Gastrocnemius medialis (tissue), 4 donors: ENCODE data around the gene SHISA4. TPM values are rescaled to one million over a fixed set of nuclear protein-coding genes. Genes with fewer than 3 reads are reported as not detected.

Experiments
- ATAC-seq, 2 donors: fragments of 150-250 bp; one replicate each; pipeline ENCODE4 v1.9.1; 2016
- DNase-seq, 2 donors: peaks; one replicate each; pipeline ENCODE4 v3.0.0-alpha.2; 2019
- H3K27ac ChIP-seq, 4 donors: fragments of 200-600 bp; sonication (generic); 1 replicate in 1 of 4; 2 replicates in 3 of 4; pipeline ENCODE4 v1.5.1; 2016 to 2018; ENCODE audit warnings: mild to moderate bottlenecking in 2 of 4, moderate library complexity in 1 of 4
- H3K27me3 ChIP-seq, 3 donors: fragments of 200-600 bp; sonication (generic) in 2 of 3; 1 replicate in 1 of 3; 2 replicates in 2 of 3; pipeline versions ENCODE4 v1.5.1 to v1.6.0; 2016 to 2019; ENCODE audit warnings: mild to moderate bottlenecking in 1 of 3, moderate library complexity in 1 of 3
- H3K36me3 ChIP-seq, 2 donors: fragments of 200-600 bp; sonication (generic) in 1 of 2; one replicate each; pipeline ENCODE4 v1.5.1; 2017 to 2018
- H3K4me1 ChIP-seq, 2 donors: fragments of 200-600 bp; sonication (generic) in 1 of 2; one replicate each; pipeline ENCODE4 v1.5.1; 2016 to 2017; ENCODE audit warnings: mild to moderate bottlenecking in 2 of 2
- H3K4me3 ChIP-seq, 4 donors: fragments of 200-600 bp; sonication (generic) in 3 of 4; 1 replicate in 1 of 4; 2 replicates in 3 of 4; pipeline ENCODE4 v1.5.1; 2016 to 2019; ENCODE audit warnings: mild to moderate bottlenecking in 2 of 4
- H3K9me3 ChIP-seq, 3 donors: fragments of 200-600 bp; sonication (generic) in 2 of 3; 1 replicate in 1 of 3; 2 replicates in 2 of 3; pipeline ENCODE4 v1.5.1; 2016 to 2019
- CTCF ChIP-seq, 5 experiments: fragments of 450-650 bp in 3 of 5; fragments of 200-600 bp in 2 of 5; sonication (generic) in 2 of 5; IDR thresholded peaks in 4 of 5; conservative IDR thresholded peaks in 1 of 5; 1 replicate in 4 of 5; 2 replicates in 1 of 5; pipeline ENCODE4 v1.5.1; 2016 to 2019; ENCODE audit warnings: antibody characterized with exemption in 5 of 5, mild to moderate bottlenecking in 3 of 5, moderate library complexity in 3 of 5
- POLR2A ChIP-seq, 2 donors: fragments of 450-650 bp; IDR thresholded peaks; one replicate each; pipeline ENCODE4 v1.6.1; 2017; ENCODE audit warnings: antibody characterized with exemption in 2 of 2, mild to moderate bottlenecking in 2 of 2, moderate library complexity in 2 of 2
- in situ Hi-C, 4 donors: fragments of 200-750 bp; cut with MboI; loops; one replicate each; pipeline versions ENCODE4 v1.15.0 to v1.8.0; 2017; ENCODE audit warnings: low sequenced_read_pairs in 4 of 4
- intact Hi-C: fragments of 100-400 bp; cut with DNase I; formaldehyde crosslinking; loops from one replicate; pipeline ENCODE4 v1.15.1; 2023; ENCODE audit warnings: low total_unique reads
- total RNA-seq, 4 donors: library from RNA; depleted of rRNA; stranded (reverse); fragments of >200 nt; gene quantifications; one replicate each; pipeline versions ENCODE4 v1.1.0 to v1.2.3, GENCODE V29; 2016

Gene SHISA4
- total RNA-seq, 4 donors from 2014 or later = 76.6 to 384 (median 229) TPM

GRCh38 chr1:201886103-201886885 lies 2.4 kb upstream of the SHISA4 start:
- in situ Hi-C loops = loop anchor here in 3 of 4 donors (25.0 kb wide), 1 partner anchor 251 kb away; the partner anchor contains the start of gene ARL8A (in 3 of the 3)
- H3K27ac ChIP-seq = peak overlapping the region; percentile 90 to 98 (median 94)
- TF ChIP-seq POLR2A (IDR thresholded peaks at IDR 0.05) (peak; percentile 6 to 15), CTCF (IDR thresholded peaks at IDR 0.05 in 4 of 5, conservative IDR thresholded peaks at IDR 0.05 in 1 of 5) (no peak)
- ATAC-seq (no peak), DNase-seq (peak; percentile 45 to 61)
- H3K4me1 ChIP-seq = peaks cover 88 to 91% of the 10 kb centered on the region in 2 donors
- H3K4me3 ChIP-seq = no peak overlapping the region
- no peaks in the 10 kb centered on the region for H3K9me3 ChIP-seq
- H3K27me3 ChIP-seq = no peaks in the 10 kb centered on the region
- intact Hi-C loops = loop anchor here (5.0 to 10.0 kb wide), 4 partner anchors 59 to 1389 kb away; partner anchors contain the start of genes IPO9 and PHLDA3
- no peaks in the 10 kb centered on the region for H3K36me3 ChIP-seq

- Histone ChIP-seq H3K36me3 (no peaks in the 10 kb centered on the region), H3K4me1 (peaks cover 88 to 90% of the 10 kb centered on the region in 2 donors), H3K27ac (peak overlapping the region; percentile 90 to 98 (median 94)), H3K27me3 (no peaks in the 10 kb centered on the region), H3K4me3 (no peak overlapping the region), H3K9me3 (no peaks in the 10 kb centered on the region)
- DNase-seq (peak in 1 of 2 donors; percentile 19), ATAC-seq (no peak)
- intact Hi-C loops (loop anchor here (5.0 to 10.0 kb wide), 4 partner anchors 60 to 1388 kb away; partner anchors contain the start of genes IPO9 and PHLDA3), in situ Hi-C loops (loop anchor here in 3 of 4 donors (25.0 kb wide), 1 partner anchor 250 kb away; the partner anchor contains the start of gene ARL8A (in 3 of the 3))
- no peak for TF ChIP-seq CTCF (IDR thresholded peaks at IDR 0.05 in 4 of 5, conservative IDR thresholded peaks at IDR 0.05 in 1 of 5)
- TF ChIP-seq POLR2A (IDR thresholded peaks at IDR 0.05) = no peak
Measured at GRCh38 chr1:201887116-201887866, 1.4 kb upstream of the SHISA4 start.

DNA sequence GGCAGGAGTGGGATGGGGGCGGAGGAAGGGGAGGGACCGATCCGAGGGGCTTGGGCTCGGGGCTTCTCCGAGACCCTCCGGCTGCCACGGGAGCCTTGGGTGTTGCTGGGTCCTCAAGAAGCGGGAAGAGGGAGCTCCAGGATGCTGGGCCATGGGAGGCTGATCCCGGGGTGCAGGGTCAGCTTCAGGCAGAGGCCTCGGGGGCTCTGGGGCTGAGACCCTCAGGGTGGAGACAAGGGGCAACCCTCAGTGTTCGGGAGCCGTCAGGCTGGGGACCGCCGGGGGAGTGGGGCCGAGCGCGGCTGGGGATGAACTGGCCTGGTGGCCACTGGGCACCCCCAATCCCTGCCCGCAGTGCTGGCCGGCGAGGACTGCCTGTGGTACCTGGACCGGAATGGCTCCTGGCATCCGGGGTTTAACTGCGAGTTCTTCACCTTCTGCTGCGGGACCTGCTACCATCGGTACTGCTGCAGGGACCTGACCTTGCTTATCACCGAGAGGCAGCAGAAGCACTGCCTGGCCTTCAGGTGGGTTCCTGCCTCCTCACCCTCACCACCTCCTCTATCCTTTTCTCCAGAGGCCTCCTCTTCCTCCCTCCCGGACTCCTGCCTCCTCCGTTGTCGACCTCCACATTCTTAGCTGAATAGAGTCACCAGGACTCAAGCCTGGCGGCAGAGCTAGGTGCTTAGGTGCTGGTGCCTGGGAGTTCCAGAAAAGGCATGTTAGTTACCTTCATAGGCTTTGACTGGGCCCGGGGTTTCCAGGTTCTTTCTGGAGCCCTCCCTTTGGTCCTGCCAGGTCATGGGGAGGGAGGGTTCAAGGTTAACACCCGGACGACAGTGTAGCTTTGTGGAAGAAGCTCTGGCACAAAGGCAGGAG lies 631 bp downstream of the SHISA4 start:
- H3K27me3 ChIP-seq = no peaks in the 10 kb centered on the region
- in situ Hi-C loops (loop anchor here in 3 of 4 donors (25.0 kb wide), 1 partner anchor 248 kb away; the partner anchor contains the start of gene ARL8A (in 3 of the 3)), intact Hi-C loops (loop anchor here (2.0 to 10.0 kb wide), 5 partner anchors 62 to 1385 kb away; partner anchors contain the start of genes IPO9, PHLDA3 and TIMM17A)
- H3K9me3 ChIP-seq = no peaks in the 10 kb centered on the region
- ATAC-seq (no peak), DNase-seq (no peak)
- H3K36me3 ChIP-seq = no peaks in the 10 kb centered on the region
- peaks cover 74 to 83% of the 10 kb centered on the region in 2 donors for H3K4me1 ChIP-seq
- no peak for TF ChIP-seq POLR2A (IDR thresholded peaks at IDR 0.05)
- no peak for TF ChIP-seq CTCF (IDR thresholded peaks at IDR 0.05 in 4 of 5, conservative IDR thresholded peaks at IDR 0.05 in 1 of 5)
- peak overlapping the region; percentile 65 to 89 (median 72) for H3K4me3 ChIP-seq
- H3K27ac ChIP-seq = peak overlapping the region; percentile 90 to 98 (median 94)

- intact Hi-C loops (no loop called here), in situ Hi-C loops (loop anchor here (5.0 to 25.0 kb wide), 2 partner anchors 82 to 247 kb away; partner anchors contain the start of gene ARL8A (in 3 of the 4))
- Histone ChIP-seq H3K36me3 (no peaks in the 10 kb centered on the region), H3K27me3 (no peaks in the 10 kb centered on the region), H3K4me3 (peak overlapping the region; percentile 65 to 89 (median 72)), H3K4me1 (peaks cover 65 to 78% of the 10 kb centered on the region in 2 donors), H3K9me3 (no peaks in the 10 kb centered on the region), H3K27ac (peak overlapping the region; percentile 90 to 98 (median 94))
- DNase-seq (no peak), ATAC-seq (no peak)
- TF ChIP-seq POLR2A (IDR thresholded peaks at IDR 0.05) (no peak), CTCF (IDR thresholded peaks at IDR 0.05 in 4 of 5, conservative IDR thresholded peaks at IDR 0.05 in 1 of 5) (no peak)
Measured at GRCh38 chr1:201890223-201890622, 1.5 kb downstream of the SHISA4 start.
